ENCODE results near the gene PCDHGA11. TPM values are rescaled to one million over a fixed set of nuclear protein-coding genes. Genes with fewer than 3 reads are reported as not detected.

Gene PCDHGA11
- total and polyA plus RNA-seq, 2 of the 4 experiments (the other 2 are of a cell fraction) = 5.4 to 6.9 TPM

DNA sequence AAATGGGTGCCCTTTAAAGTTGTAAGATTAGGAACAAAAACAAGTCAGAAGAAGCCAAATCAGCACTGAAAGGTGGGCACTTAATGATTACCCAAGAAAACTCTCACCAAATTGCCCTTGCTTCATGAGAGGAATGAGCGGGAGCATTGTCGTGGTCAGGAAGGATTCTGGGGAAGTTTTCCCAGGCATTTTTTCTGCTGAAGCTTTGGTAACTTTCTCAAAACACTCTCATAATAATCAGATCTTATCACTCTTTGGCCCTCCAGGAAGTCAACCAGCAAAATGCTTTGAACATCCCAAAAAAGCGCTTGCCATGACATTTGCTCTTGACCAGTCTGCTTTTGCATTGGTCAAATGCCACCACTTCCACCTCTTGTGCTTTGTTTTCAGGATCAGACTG is 44.5 kb downstream of the PCDHGA11 start:
- no peaks in the 10 kb centered on the region for H3K36me3 ChIP-seq (ENCODE audit: control insufficient read depth, insufficient read depth, low read length)
- no peak overlapping the region for H2AFZ ChIP-seq (replicated peaks; ENCODE audit: low read length, poor library complexity)
- in situ Hi-C loops (cut with MboI; ENCODE audit: low sequenced_read_pairs) (no loop called here), intact Hi-C loops (cut with micrococcal nuclease) (no loop called here), dilution Hi-C loops (cut with HindIII; ENCODE audit: low sequenced_read_pairs, unreplicated experiment) (no loop called here)
- TF ChIP-seq NFE2L2 (IDR thresholded peaks at IDR 0.05; ENCODE audit: low read depth, low read length) (no peak), RFX5 (IDR thresholded peaks at IDR 0.05; ENCODE audit: low read depth, low read length) (no peak), POLR2A (IDR thresholded peaks at IDR 0.05; ENCODE audit: low read depth, low read length) (no peak), RCOR1 (IDR thresholded peaks at IDR 0.05; ENCODE audit: insufficient replicate concordance, low read length) (no peak), RAD21 (IDR thresholded peaks at IDR 0.05; ENCODE audit: low read length) (no peak), MAZ (IDR thresholded peaks at IDR 0.05; ENCODE audit: borderline replicate concordance, low read depth, low read length) (no peak), MXI1 (IDR thresholded peaks at IDR 0.05; ENCODE audit: borderline replicate concordance, low read depth, low read length) (no peak), SMC3 (IDR thresholded peaks at IDR 0.05; ENCODE audit: low read depth, low read length) (no peak), CEBPB (IDR thresholded peaks at IDR 0.05; ENCODE audit: low read depth, low read length) (no peak), CHD1 (IDR thresholded peaks at IDR 0.05; ENCODE audit: low read depth, low read length) (no peak), BHLHE40 (IDR thresholded peaks at IDR 0.05; ENCODE audit: low read depth, low read length) (no peak), MAFK (IDR thresholded peaks at IDR 0.05; ENCODE audit: low read depth, low read length) (no peak)
- TF ChIP-seq, protein P1, sequence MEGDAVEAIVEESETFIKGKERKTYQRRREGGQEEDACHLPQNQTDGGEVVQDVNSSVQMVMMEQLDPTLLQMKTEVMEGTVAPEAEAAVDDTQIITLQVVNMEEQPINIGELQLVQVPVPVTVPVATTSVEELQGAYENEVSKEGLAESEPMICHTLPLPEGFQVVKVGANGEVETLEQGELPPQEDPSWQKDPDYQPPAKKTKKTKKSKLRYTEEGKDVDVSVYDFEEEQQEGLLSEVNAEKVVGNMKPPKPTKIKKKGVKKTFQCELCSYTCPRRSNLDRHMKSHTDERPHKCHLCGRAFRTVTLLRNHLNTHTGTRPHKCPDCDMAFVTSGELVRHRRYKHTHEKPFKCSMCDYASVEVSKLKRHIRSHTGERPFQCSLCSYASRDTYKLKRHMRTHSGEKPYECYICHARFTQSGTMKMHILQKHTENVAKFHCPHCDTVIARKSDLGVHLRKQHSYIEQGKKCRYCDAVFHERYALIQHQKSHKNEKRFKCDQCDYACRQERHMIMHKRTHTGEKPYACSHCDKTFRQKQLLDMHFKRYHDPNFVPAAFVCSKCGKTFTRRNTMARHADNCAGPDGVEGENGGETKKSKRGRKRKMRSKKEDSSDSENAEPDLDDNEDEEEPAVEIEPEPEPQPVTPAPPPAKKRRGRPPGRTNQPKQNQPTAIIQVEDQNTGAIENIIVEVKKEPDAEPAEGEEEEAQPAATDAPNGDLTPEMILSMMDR (conservative IDR thresholded peaks at IDR 0.05; ENCODE audit: low read depth, low read length) = no peak
- TF ChIP-seq, protein P2, sequence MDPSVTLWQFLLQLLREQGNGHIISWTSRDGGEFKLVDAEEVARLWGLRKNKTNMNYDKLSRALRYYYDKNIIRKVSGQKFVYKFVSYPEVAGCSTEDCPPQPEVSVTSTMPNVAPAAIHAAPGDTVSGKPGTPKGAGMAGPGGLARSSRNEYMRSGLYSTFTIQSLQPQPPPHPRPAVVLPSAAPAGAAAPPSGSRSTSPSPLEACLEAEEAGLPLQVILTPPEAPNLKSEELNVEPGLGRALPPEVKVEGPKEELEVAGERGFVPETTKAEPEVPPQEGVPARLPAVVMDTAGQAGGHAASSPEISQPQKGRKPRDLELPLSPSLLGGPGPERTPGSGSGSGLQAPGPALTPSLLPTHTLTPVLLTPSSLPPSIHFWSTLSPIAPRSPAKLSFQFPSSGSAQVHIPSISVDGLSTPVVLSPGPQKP (IDR thresholded peaks at IDR 0.05; ENCODE audit: borderline replicate concordance, low read depth, low read length) = no peak
- TF ChIP-seq, protein P3, sequence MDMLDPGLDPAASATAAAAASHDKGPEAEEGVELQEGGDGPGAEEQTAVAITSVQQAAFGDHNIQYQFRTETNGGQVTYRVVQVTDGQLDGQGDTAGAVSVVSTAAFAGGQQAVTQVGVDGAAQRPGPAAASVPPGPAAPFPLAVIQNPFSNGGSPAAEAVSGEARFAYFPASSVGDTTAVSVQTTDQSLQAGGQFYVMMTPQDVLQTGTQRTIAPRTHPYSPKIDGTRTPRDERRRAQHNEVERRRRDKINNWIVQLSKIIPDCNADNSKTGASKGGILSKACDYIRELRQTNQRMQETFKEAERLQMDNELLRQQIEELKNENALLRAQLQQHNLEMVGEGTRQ (IDR thresholded peaks at IDR 0.05; ENCODE audit: low read depth, low read length) = no peak
- H3K27me3 ChIP-seq (ENCODE audit: control insufficient read depth, insufficient read depth, low read length) = no peaks in the 10 kb centered on the region
- no peak overlapping the region for H3K27ac ChIP-seq (ENCODE audit: insufficient read depth, low read length)
- H2AK5ac ChIP-seq (ENCODE audit: low read depth, low read length) = no peak overlapping the region
- H4K8ac ChIP-seq (ENCODE audit: low read depth in 2 of 2, low read length in 2 of 2) = no peak overlapping the region
- no peak overlapping the region for H4K5ac ChIP-seq (ENCODE audit: low read depth, low read length)
- no peak overlapping the region for H2BK20ac ChIP-seq (ENCODE audit: low read depth, low read length)
- H4K20me1 ChIP-seq (ENCODE audit: insufficient read depth, low read length) = no peaks in the 10 kb centered on the region
- no peaks in the 10 kb centered on the region for H3K9me1 ChIP-seq (ENCODE audit: insufficient read depth, low read length)
- H2BK120ac ChIP-seq (ENCODE audit: low read depth, low read length) = no peak overlapping the region
- ChIA-PET CTCF (interaction anchor here (0.6 to 1.1 kb wide), 3 partner anchors 58 to 127 kb away, joined by 3 to 6 read pairs (median 5); no protein-coding TSS in a partner anchor), POLR2A (ENCODE audit: unreplicated experiment) (no interaction called here)
- BruUV-seq (replicated peaks) = no TSS peak
- WGBS, 2 experiments (ENCODE audit: extremely low coverage in 2 of 2, insufficient read length in 1 of 2) = 100% methylated on average over 1 of the region's 3 CpGs; no CpG with 5 or more reads in 1 of the 2 experiments
- no peak overlapping the region for H3K14ac ChIP-seq (replicated peaks; ENCODE audit: low read depth, low read length)
- no peak overlapping the region for H3K9ac ChIP-seq (ENCODE audit: low read depth, low read length)
- H3K4me2 ChIP-seq (ENCODE audit: low read depth, low read length) = no peak overlapping the region
- no peak overlapping the region for H4K91ac ChIP-seq (ENCODE audit: insufficient read depth, low read depth, low read length)
- no peak overlapping the region for H3K4ac ChIP-seq (ENCODE audit: low read depth, low read length)
- no peak overlapping the region for H3K23ac ChIP-seq (ENCODE audit: low read depth, low read length)
- H2BK15ac ChIP-seq (ENCODE audit: low read depth, low read length) = no peak overlapping the region
- no peak overlapping the region for H3K4me3 ChIP-seq (ENCODE audit: insufficient read depth, low read depth, low read length)
- DNase-seq (peak; percentile 41), ATAC-seq (ENCODE audit: low read depth) (no peak)
- no peak overlapping the region for H2AK9ac ChIP-seq (replicated peaks; ENCODE audit: low read depth, low read length, poor library complexity)
- no peak overlapping the region for H3K56ac ChIP-seq (ENCODE audit: extremely low read depth, insufficient read depth, low read length)
- H3K4me1 ChIP-seq (ENCODE audit: control insufficient read depth, insufficient read depth, low read length) = no peaks in the 10 kb centered on the region
- H2BK5ac ChIP-seq (ENCODE audit: low read depth, low read length, poor library complexity, severe bottlenecking) = no peak overlapping the region
- H3K79me1 ChIP-seq (ENCODE audit: low read depth in 1 of 2, low read length in 2 of 2) = peaks cover under 1 to 6% of the 10 kb centered on the region in 2 experiments; a peak in 2 of 4 replicates
- no peak overlapping the region for H3K18ac ChIP-seq (ENCODE audit: low read depth, low read length)
- no peaks in the 10 kb centered on the region for H3K9me3 ChIP-seq (ENCODE audit: control insufficient read depth, insufficient read depth, low read length)
